OCI-LY1 (cell line): ENCODE data around the gene GABBR2.
"Not testable (repeated sequence)": the region's sequence is repeated elsewhere in the genome, so short reads cannot be mapped to it uniquely, and the experiment has no call there.

Experiments used
- H2AFZ ChIP-seq: fragments of 200-600 bp; sonication (generic), shearing (Covaris generic); 2 replicates; pipeline ENCODE4 v1.6.0; 2014; ENCODE audit warnings: antibody characterized with exemption, mild to moderate bottlenecking, low read length
- H3F3A ChIP-seq: fragments of 200-600 bp; sonication (generic), shearing (Covaris generic); 2 replicates; pipeline ENCODE4 v1.6.0; 2014; ENCODE audit warnings: mild to moderate bottlenecking, antibody characterized with exemption, low read length, moderate library complexity; ENCODE audit not compliant: insufficient read depth
- H3K27ac ChIP-seq: fragments of 200-600 bp; sonication (generic); 2 replicates; pipeline ENCODE4 v1.5.1; 2014; ENCODE audit warnings: low read length, mixed run types, mild to moderate bottlenecking, low read depth; ENCODE audit not compliant: poor library complexity, severe bottlenecking
- H3K27me3 ChIP-seq: fragments of 200-600 bp; sonication (generic); 2 replicates; pipeline ENCODE4 v1.6.0; 2014; ENCODE audit warnings: antibody characterized with exemption, mild to moderate bottlenecking, low read length, moderate library complexity; ENCODE audit not compliant: insufficient read depth
- H3K36me3 ChIP-seq: fragments of 200-600 bp; sonication (generic); 2 replicates; pipeline ENCODE4 v1.6.1; 2014; ENCODE audit warnings: mild to moderate bottlenecking, antibody characterized with exemption, low read length, moderate library complexity, mixed read lengths; ENCODE audit not compliant: insufficient read depth
- H3K4me1 ChIP-seq: fragments of 200-600 bp; sonication (generic); 2 replicates; pipeline ENCODE4 v1.5.1; 2014; ENCODE audit warnings: mild to moderate bottlenecking, low read length, moderate library complexity; ENCODE audit not compliant: insufficient read depth, severe bottlenecking
- H3K4me2 ChIP-seq: fragments of 200-600 bp; sonication (generic), shearing (Covaris generic); 2 replicates; pipeline ENCODE4 v1.6.1; 2014; ENCODE audit warnings: low read length
- H3K4me3 ChIP-seq: fragments of 200-600 bp; sonication (generic); 2 replicates; pipeline ENCODE4 v1.5.1; 2014; ENCODE audit warnings: low read length, low read depth, mild to moderate bottlenecking, mixed read lengths; ENCODE audit not compliant: poor library complexity, severe bottlenecking
- H3K79me2 ChIP-seq: fragments of 200-600 bp; shearing (Covaris generic); 2 replicates; pipeline ENCODE4 v1.6.1; 2016; ENCODE audit warnings: mixed run types, low read length, mixed read lengths; ENCODE audit not compliant: insufficient read depth
- H3K9ac ChIP-seq: fragments of 200-600 bp; sonication (generic), shearing (Covaris generic); 2 replicates; pipeline ENCODE4 v1.6.1; 2014; ENCODE audit warnings: mild to moderate bottlenecking, low read length, mixed read lengths
- H3K9me2 ChIP-seq: fragments of 200-600 bp; sonication (generic), shearing (Covaris generic); 2 replicates; pipeline ENCODE4 v1.6.1; 2014; ENCODE audit warnings: low read depth, mild to moderate bottlenecking, low read length, mixed read lengths
- H3K9me3 ChIP-seq: fragments of 200-600 bp; shearing (Covaris generic); 2 replicates; pipeline ENCODE4 v1.6.1; 2014; ENCODE audit warnings: low read length, mixed read lengths
- H4K20me1 ChIP-seq: fragments of 200-600 bp; sonication (generic), shearing (Covaris generic); 2 replicates; pipeline ENCODE4 v1.6.0; 2016; ENCODE audit warnings: mild to moderate bottlenecking, low read length; ENCODE audit not compliant: insufficient read depth
- EZH2 ChIP-seq: fragments of 200-600 bp; sonication (generic), shearing (Covaris generic); IDR thresholded peaks from 2 replicates; pipeline ENCODE4 v1.8.0; 2017; ENCODE audit warnings: borderline replicate concordance, mixed run types, mild to moderate bottlenecking, antibody characterized with exemption, low read length, moderate library complexity, mixed read lengths
- TF ChIP-seq, protein P1 (sequence below): fragments of 200-600 bp; sonication (generic), shearing (Covaris generic); IDR thresholded peaks from 2 replicates; pipeline ENCODE4 v1.5.1; 2017; ENCODE audit warnings: mild to moderate bottlenecking, antibody characterized with exemption, low read length, moderate library complexity, mixed read lengths

Gene GABBR2

DNA sequence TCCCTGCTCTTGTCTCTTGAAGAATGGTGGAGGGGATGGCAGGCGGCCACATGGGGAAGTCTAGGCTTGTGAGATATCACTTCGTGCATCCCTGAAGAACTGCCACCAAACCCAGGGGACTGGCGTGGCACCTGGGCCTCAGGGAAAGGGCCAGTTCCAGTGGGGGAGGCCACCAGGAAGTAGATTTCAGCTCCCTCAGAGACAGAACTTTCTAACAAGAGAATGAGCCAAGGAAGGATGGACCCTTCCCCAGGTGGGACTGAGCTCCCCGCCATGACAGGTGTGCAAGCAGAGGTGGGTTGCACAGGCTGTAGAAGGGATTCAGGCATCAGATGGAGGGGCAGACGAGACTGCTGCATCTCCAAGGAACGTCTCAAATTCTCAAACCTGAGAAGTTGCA, 193.9 kb downstream of the GABBR2 start:
- Histone ChIP-seq H3K27me3 (no peaks in the 10 kb centered on the region), H3K79me2 (no peaks in the 10 kb centered on the region), H3K27ac (no peak overlapping the region), H3K4me3 (no peak overlapping the region), H3F3A (no peaks in the 10 kb centered on the region), H3K9me3 (no peaks in the 10 kb centered on the region), H2AFZ (no peak overlapping the region), H3K4me1 (no peaks in the 10 kb centered on the region), H3K9ac (no peak overlapping the region), H4K20me1 (no peaks in the 10 kb centered on the region), H3K9me2 (no peaks in the 10 kb centered on the region), H3K36me3 (no peaks in the 10 kb centered on the region), H3K4me2 (no peak overlapping the region)
- TF ChIP-seq, protein P1, sequence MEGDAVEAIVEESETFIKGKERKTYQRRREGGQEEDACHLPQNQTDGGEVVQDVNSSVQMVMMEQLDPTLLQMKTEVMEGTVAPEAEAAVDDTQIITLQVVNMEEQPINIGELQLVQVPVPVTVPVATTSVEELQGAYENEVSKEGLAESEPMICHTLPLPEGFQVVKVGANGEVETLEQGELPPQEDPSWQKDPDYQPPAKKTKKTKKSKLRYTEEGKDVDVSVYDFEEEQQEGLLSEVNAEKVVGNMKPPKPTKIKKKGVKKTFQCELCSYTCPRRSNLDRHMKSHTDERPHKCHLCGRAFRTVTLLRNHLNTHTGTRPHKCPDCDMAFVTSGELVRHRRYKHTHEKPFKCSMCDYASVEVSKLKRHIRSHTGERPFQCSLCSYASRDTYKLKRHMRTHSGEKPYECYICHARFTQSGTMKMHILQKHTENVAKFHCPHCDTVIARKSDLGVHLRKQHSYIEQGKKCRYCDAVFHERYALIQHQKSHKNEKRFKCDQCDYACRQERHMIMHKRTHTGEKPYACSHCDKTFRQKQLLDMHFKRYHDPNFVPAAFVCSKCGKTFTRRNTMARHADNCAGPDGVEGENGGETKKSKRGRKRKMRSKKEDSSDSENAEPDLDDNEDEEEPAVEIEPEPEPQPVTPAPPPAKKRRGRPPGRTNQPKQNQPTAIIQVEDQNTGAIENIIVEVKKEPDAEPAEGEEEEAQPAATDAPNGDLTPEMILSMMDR: no peak
- no peak for TF ChIP-seq EZH2

DNA sequence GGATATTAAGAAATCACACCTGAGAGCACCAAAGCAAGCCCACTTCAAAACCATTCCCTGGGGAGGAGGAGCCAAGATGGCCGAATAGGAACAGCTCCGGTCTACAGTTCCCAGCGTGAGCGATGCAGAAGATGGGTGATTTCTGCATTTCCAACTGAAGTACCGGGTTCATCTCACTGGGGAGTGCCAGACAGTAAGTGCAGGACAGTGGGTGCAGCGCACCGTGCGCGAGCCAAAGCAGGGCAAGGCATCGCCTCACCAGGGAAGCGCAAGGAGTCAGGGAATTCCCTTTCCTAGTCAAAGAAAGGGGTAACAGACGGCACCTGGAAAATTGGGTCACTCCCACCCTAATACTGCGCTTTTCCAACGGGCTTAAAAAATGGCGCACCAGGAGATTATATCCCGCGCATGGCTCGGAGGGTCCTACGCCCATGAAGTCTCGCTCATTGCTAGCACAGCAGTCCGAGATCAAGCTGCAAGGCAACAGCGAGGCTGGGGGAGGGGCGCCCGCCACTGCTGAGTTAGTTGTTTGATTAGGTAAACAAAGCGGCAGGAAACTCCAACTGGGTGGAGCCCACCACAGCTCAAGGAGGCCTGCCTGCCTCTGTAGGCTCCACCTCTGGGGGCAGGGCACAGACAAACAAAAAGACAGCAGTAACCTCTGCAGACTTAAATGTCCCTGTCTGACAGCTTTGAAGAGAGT, 200.4 kb downstream of the GABBR2 start:
- H3K79me2 ChIP-seq, H2AFZ ChIP-seq, H3K9me3 ChIP-seq, H3K27ac ChIP-seq, H3K4me1 ChIP-seq, H3K4me2 ChIP-seq, H3K27me3 ChIP-seq, H3K4me3 ChIP-seq, H4K20me1 ChIP-seq, H3F3A ChIP-seq, H3K9me2 ChIP-seq, H3K9ac ChIP-seq, H3K36me3 ChIP-seq: not testable (repeated sequence)

DNA sequence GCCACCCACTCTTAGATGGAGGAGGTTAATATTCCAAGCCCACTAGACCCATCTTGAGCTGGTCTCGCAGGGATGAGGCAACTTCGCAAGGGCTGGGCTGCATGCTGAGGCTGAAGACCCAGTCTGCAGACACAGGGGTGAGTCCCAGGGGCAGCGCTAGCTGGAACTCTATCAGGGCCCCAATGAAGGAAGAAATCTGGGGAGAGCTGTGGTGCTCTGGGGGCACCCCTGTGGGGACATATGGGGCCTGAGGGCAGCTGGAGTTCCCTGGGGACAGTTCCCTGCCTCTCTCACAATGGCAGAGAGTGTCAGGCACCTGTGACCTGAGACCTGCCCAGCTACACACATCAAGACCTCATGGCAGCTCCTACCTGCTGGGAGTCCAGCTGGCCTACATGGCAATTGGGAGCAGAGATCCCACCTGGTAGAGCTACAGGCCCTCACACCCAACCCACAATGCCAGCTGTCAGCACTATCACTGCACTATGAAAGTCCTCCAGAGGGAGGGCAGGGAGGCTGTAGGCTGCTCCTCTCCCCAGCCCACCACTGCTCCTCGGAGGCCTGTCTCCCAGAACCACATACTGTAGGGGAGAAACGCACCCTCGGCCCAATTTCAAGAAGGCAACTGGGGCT, 202.2 kb downstream of the GABBR2 start:
- Histone ChIP-seq H3K9ac (no peak overlapping the region), H3K9me3 (no peaks in the 10 kb centered on the region), H2AFZ (no peak overlapping the region), H3K4me3 (no peak overlapping the region), H3K4me2 (no peak overlapping the region), H3K4me1 (no peaks in the 10 kb centered on the region), H3K9me2 (no peaks in the 10 kb centered on the region), H3K27me3 (peaks cover 6% of the 10 kb centered on the region; the same call in 1 of the 2 replicates), H4K20me1 (no peaks in the 10 kb centered on the region), H3K36me3 (no peaks in the 10 kb centered on the region), H3K79me2 (no peaks in the 10 kb centered on the region), H3K27ac (no peak overlapping the region), H3F3A (no peaks in the 10 kb centered on the region)
- TF ChIP-seq, protein P1: no peak
- TF ChIP-seq EZH2: no peak
